Fibroblast of gingiva (primary cell): ENCODE measurements around the gene PYM1.

ENCODE experiments used
- DNase-seq: peaks from one replicate; pipeline ENCODE4 v3.0.0-alpha.2; 2011; ENCODE audit warnings: low read depth

The PYM1 gene

GRCh38 chr12:55927588-55928502 is at the start of gene PYM1:
Gene PYM1 (minus strand): TSS chr12:55927894. CDS start chr12:55927761, 133 bp downstream.
- peak; percentile 88 for DNase-seq

GRCh38 chr12:55974308-55974730 is 46.6 kb upstream of the PYM1 start:
- peak; percentile 49 for DNase-seq

GRCh38 chr12:55973599-55974307 is 46.1 kb upstream of the PYM1 start, which contains the start of gene RAB5B:
Gene RAB5B (plus strand): TSS chr12:55974078. CDS start chr12:55986961, 12,883 bp downstream.
- DNase-seq: peak; percentile 100

GRCh38 chr12:55972911-55973598 is 45.4 kb upstream of the PYM1 start:
- DNase-seq: peak; percentile 53

GRCh38 chr12:55972456-55972855 is 44.8 kb upstream of the PYM1 start:
- DNase-seq: no peak

GRCh38 chr12:55972042-55972441 is 44.3 kb upstream of the PYM1 start:
- peak; percentile 32 for DNase-seq

- no peak for DNase-seq
Observed at GRCh38 chr12:55970775-55971174, 43.1 kb upstream of the PYM1 start.

- DNase-seq: no peak
Observed at GRCh38 chr12:55969356-55969755, 41.7 kb upstream of the PYM1 start.

GRCh38 chr12:55966408-55967281 is 39.0 kb upstream of the PYM1 start, which contains the start of gene CDK2:
Gene CDK2 (plus strand): TSS chr12:55966830. CDS start chr12:55967009, 179 bp downstream.
- DNase-seq: peak; percentile 69

GRCh38 chr12:55965941-55966407 is 38.3 kb upstream of the PYM1 start, which contains the start of gene PMEL:
Gene PMEL (minus strand): TSS chr12:55966042. CDS start chr12:55966011, 31 bp downstream.
- no peak for DNase-seq

- no peak for DNase-seq
Observed at GRCh38 chr12:55965240-55965639, 37.5 kb upstream of the PYM1 start.

GRCh38 chr12:55963760-55964159 is 36.1 kb upstream of the PYM1 start:
- DNase-seq: no peak

- no peak for DNase-seq
Observed at GRCh38 chr12:55957106-55957859, 29.6 kb upstream of the PYM1 start.

GRCh38 chr12:55955800-55956508 is 28.3 kb upstream of the PYM1 start:
- DNase-seq: no peak

- no peak for DNase-seq
Observed at GRCh38 chr12:55955344-55955743, 27.6 kb upstream of the PYM1 start.

- no peak for DNase-seq
Observed at GRCh38 chr12:55946553-55946952, 18.9 kb upstream of the PYM1 start.

- no peak for DNase-seq
Observed at GRCh38 chr12:55942577-55943136, 15.0 kb upstream of the PYM1 start.

- no peak for DNase-seq
Observed at GRCh38 chr12:55942055-55942454, 14.4 kb upstream of the PYM1 start.

GRCh38 chr12:55940065-55940732 is 12.5 kb upstream of the PYM1 start:
- peak; percentile 76 for DNase-seq
